Activated naive CD4-positive, alpha-beta T cell treated with anti-CD3 and anti-CD28 coated beads, Interleukin-2, amount 10 ng/mL, durations not matched to agents 7 days and 5 days (primary cell): ENCODE measurements around the gene IGF1R.

Source experiments
- CTCF ChIA-PET: fragments of 350-600 bp; sonication (Branson Sonifier 250); formaldehyde crosslinking; loops from one replicate; lab custom pipeline; 2021; ENCODE audit warnings: antibody characterized with exemption; lab: Charles Lee
- DNase-seq: peaks from one replicate; pipeline ENCODE4 v3.0.0-alpha.2; 2020
- H3K27ac Mint-ChIP-seq: one replicate; pipeline ENCODE4 v1.8.0; 2021; ENCODE audit warnings: mild to moderate bottlenecking, moderate library complexity, mixed read lengths
- H3K27me3 Mint-ChIP-seq: one replicate; pipeline ENCODE4 v1.8.0; 2021; ENCODE audit warnings: mild to moderate bottlenecking, mixed read lengths
- H3K36me3 Mint-ChIP-seq: one replicate; pipeline ENCODE4 v1.8.0; 2021; ENCODE audit warnings: mixed read lengths
- H3K4me1 Mint-ChIP-seq: one replicate; pipeline ENCODE4 v1.8.0; 2021; ENCODE audit warnings: mixed read lengths
- H3K4me3 Mint-ChIP-seq: one replicate; pipeline ENCODE4 v1.8.0; 2021; ENCODE audit warnings: mild to moderate bottlenecking, moderate library complexity, mixed read lengths
- H3K9me3 Mint-ChIP-seq: one replicate; pipeline ENCODE4 v1.8.0; 2021; ENCODE audit warnings: mixed read lengths

IGF1R gene

GRCh38 chr15:98800437-98801233 lies 152.3 kb downstream of the IGF1R start:
- CTCF ChIA-PET, result interaction anchor here (1.4 kb wide), 1 partner anchor 21 kb away, joined by 4 read pairs; no protein-coding TSS in a partner anchor
- DNase-seq, result no peak
- Mint-ChIP-seq H3K4me1 (peaks cover 17% of the 10 kb centered on the region), H3K27ac (no peak overlapping the region), H3K9me3 (no peaks in the 10 kb centered on the region), H3K36me3 (no peaks in the 10 kb centered on the region), H3K27me3 (no peaks in the 10 kb centered on the region), H3K4me3 (no peak overlapping the region)

GRCh38 chr15:98801234-98801561 lies 152.9 kb downstream of the IGF1R start:
- Mint-ChIP-seq H3K36me3 (no peaks in the 10 kb centered on the region), H3K27ac (no peak overlapping the region), H3K4me1 (peaks cover 17% of the 10 kb centered on the region), H3K4me3 (no peak overlapping the region), H3K27me3 (no peaks in the 10 kb centered on the region), H3K9me3 (no peaks in the 10 kb centered on the region)
- DNase-seq, result peak; percentile 29
- CTCF ChIA-PET, result interaction anchor here (1.0 kb wide), 1 partner anchor 144 kb away, joined by 3 read pairs; no protein-coding TSS in a partner anchor

- no peaks in the 10 kb centered on the region for H3K36me3 Mint-ChIP-seq
- H3K9me3 Mint-ChIP-seq, result no peaks in the 10 kb centered on the region
- no peak for DNase-seq
- no peak overlapping the region for H3K4me3 Mint-ChIP-seq
- peaks cover 17% of the 10 kb centered on the region for H3K4me1 Mint-ChIP-seq
- CTCF ChIA-PET, result interaction anchor here (1.0 kb wide), 1 partner anchor 145 kb away, joined by 3 read pairs; no protein-coding TSS in a partner anchor
- H3K27ac Mint-ChIP-seq, result no peak overlapping the region
- no peaks in the 10 kb centered on the region for H3K27me3 Mint-ChIP-seq
Observed at GRCh38 chr15:98802187-98802586, 153.8 kb downstream of the IGF1R start.

DNA sequence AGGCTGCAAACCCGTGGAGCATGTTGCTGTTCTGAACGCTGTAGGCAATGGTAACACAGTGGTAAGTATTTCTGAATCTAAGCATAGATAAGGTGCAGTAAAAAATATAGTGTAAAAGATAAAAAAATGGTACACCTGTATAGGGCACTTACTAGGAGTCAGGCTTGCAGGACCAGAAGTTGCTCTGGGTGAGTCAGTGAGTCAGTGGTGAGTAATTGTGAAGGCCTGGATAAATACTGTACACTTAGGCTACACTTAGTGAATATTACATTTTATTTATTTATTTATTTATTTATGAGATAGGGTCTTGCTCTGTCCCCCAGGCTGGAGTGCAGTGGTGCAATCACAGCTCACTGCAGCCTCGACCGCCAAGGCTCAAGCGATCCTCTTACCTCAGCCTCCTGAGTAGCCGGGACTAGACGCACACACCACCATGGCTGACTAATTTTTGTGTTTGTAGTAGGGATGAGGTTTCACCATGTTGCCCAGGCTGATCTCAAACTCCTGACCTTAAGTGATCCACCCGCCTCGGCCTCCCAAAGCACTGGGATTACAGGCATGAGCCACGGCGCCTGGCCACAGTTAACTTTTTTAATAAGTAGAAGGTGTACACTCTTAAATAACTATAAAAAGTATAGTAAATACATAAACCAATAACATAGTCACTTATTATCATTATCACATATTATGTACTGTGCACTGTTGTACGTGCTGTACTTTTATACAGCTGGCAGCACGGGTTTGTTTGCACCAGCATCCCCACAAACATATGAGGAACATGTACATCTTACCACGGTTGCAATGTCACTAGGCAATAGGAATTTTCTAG lies 155.1 kb downstream of the IGF1R start:
- H3K27me3 Mint-ChIP-seq, result no peaks in the 10 kb centered on the region
- no peak overlapping the region for H3K4me3 Mint-ChIP-seq
- peaks cover 17% of the 10 kb centered on the region for H3K4me1 Mint-ChIP-seq
- H3K36me3 Mint-ChIP-seq, result no peaks in the 10 kb centered on the region
- no peak for DNase-seq
- no peaks in the 10 kb centered on the region for H3K9me3 Mint-ChIP-seq
- CTCF ChIA-PET, result no interaction called here
- no peak overlapping the region for H3K27ac Mint-ChIP-seq

- no peaks in the 10 kb centered on the region for H3K27me3 Mint-ChIP-seq
- no peak overlapping the region for H3K4me3 Mint-ChIP-seq
- no peaks in the 10 kb centered on the region for H3K9me3 Mint-ChIP-seq
- H3K36me3 Mint-ChIP-seq, result no peaks in the 10 kb centered on the region
- H3K4me1 Mint-ChIP-seq, result peaks cover 17% of the 10 kb centered on the region
- CTCF ChIA-PET, result no interaction called here
- H3K27ac Mint-ChIP-seq, result no peak overlapping the region
- DNase-seq, result no peak
Observed at GRCh38 chr15:98804057-98804380, 155.7 kb downstream of the IGF1R start.

DNA sequence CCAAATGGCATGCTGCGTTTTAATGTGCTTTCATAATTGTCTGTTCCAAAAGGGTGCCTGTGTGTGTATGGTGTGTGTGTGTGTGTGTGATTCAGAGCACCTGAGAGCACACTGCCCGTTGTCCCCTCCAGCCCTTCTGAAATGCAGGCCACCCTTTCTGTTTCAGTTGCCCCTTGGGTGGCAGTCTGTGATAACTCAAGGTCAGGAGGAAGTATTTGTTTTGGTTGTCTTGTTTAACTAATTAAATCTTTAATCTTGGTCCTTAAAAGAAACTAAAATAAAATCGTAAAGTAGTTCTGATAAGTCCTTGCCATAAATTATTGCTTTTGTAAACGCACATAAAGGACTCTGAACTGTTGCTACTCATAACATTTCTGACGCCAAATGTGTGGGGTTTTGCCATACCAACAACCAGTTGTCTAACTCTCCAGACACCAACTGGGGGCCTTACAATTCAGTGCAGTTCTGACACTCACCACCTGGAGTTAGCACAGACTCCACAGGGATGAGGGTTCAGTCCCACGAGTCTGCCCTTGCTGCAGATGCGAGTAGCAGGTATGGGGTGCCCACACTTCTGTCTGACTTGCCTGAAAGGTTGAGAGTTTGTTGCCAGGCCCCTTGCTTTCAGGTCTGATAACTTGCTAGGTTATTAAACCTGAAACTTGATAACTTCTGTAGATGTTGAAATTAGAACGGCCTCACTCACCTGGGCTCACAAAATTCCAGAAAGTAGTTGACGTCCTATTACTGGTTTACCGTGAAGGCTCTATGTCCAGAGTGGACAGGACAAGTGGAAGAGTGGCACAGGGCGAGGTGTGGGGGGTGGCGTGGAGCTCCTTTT lies 157.3 kb downstream of the IGF1R start:
- Mint-ChIP-seq H3K9me3 (no peaks in the 10 kb centered on the region), H3K27ac (no peak overlapping the region), H3K27me3 (no peaks in the 10 kb centered on the region), H3K36me3 (no peaks in the 10 kb centered on the region), H3K4me1 (peaks cover 9% of the 10 kb centered on the region), H3K4me3 (no peak overlapping the region)
- DNase-seq, result no peak
- CTCF ChIA-PET, result interaction anchor here (1.2 kb wide), 1 partner anchor 16 kb away, joined by 3 read pairs; no protein-coding TSS in a partner anchor

DNA sequence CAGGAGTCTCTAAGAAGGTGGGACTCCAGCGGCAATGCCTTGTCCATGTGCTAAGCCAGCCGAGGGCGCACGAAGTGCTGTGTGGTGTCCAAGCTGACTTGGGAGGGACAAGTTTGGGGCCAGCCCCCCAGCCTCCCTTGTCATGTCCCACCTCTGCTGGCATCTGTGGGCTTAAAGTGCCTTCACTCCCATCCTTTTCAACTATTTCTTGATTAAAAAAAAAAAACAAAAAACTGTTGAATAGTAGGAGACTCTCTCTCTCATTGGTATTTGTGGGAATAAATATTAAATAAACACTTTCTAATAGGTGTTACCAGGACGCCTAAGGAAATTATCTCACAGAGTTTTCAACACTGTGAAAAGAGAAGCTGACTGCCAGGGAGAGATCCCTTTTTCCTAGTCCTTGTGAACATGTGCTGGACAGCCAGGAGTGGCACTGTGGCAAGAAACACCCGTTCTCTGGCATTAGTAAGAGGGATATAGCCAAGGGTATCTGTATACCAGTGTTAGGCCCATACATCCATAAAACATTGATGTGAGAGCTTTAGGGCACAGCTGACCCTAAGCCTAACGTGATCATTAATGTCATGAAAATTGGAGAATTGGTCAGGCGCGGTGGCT lies 158.0 kb downstream of the IGF1R start:
- H3K4me1 Mint-ChIP-seq, result peaks cover 2% of the 10 kb centered on the region
- H3K36me3 Mint-ChIP-seq, result no peaks in the 10 kb centered on the region
- no peak overlapping the region for H3K27ac Mint-ChIP-seq
- H3K4me3 Mint-ChIP-seq, result no peak overlapping the region
- H3K9me3 Mint-ChIP-seq, result no peaks in the 10 kb centered on the region
- CTCF ChIA-PET, result interaction anchor here (0.9 to 1.2 kb wide), 3 partner anchors 16 to 45 kb away, joined by 3 to 4 read pairs (median 3); no protein-coding TSS in a partner anchor
- DNase-seq, result no peak
- H3K27me3 Mint-ChIP-seq, result no peaks in the 10 kb centered on the region

GRCh38 chr15:98807262-98807661 lies 158.9 kb downstream of the IGF1R start:
- Mint-ChIP-seq H3K4me1 (no peaks in the 10 kb centered on the region), H3K4me3 (no peak overlapping the region), H3K27me3 (no peaks in the 10 kb centered on the region), H3K27ac (no peak overlapping the region), H3K36me3 (peaks cover 3% of the 10 kb centered on the region), H3K9me3 (no peaks in the 10 kb centered on the region)
- DNase-seq, result no peak
- CTCF ChIA-PET, result interaction anchor here (0.7 to 1.2 kb wide), 6 partner anchors 10 to 74 kb away, joined by 3 to 4 read pairs (median 3); no protein-coding TSS in a partner anchor

DNA sequence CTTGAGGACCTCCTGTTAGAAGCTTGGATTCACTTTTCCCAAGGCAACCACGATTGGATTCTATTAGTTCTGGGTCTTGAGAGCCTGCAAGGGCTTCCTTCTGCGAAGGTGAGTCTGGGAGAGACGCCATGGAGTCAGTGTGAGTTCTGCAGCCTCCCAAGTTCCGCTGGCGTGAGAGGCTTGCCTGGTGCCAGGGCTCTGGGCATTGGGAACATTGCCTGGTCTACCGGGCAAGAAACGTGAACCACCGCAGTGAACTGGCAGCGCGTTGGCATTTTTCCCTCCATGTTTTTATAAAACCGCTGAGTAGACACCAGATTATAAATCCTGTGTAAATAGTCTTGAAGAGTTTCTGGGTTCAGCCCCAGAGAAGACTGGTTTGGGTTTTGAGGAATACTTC lies 160.9 kb downstream of the IGF1R start:
- CTCF ChIA-PET, result no interaction called here
- Mint-ChIP-seq H3K27me3 (no peaks in the 10 kb centered on the region), H3K27ac (no peak overlapping the region), H3K4me1 (no peaks in the 10 kb centered on the region), H3K4me3 (no peak overlapping the region), H3K36me3 (peaks cover 3% of the 10 kb centered on the region), H3K9me3 (no peaks in the 10 kb centered on the region)
- no peak for DNase-seq

GRCh38 chr15:98812716-98813446 lies 164.5 kb downstream of the IGF1R start:
- H3K4me3 Mint-ChIP-seq, result no peak overlapping the region
- H3K9me3 Mint-ChIP-seq, result peaks cover 6% of the 10 kb centered on the region
- no peaks in the 10 kb centered on the region for H3K27me3 Mint-ChIP-seq
- no peak overlapping the region for H3K27ac Mint-ChIP-seq
- CTCF ChIA-PET, result no interaction called here
- no peaks in the 10 kb centered on the region for H3K4me1 Mint-ChIP-seq
- no peak for DNase-seq
- H3K36me3 Mint-ChIP-seq, result peaks cover 18% of the 10 kb centered on the region

DNA sequence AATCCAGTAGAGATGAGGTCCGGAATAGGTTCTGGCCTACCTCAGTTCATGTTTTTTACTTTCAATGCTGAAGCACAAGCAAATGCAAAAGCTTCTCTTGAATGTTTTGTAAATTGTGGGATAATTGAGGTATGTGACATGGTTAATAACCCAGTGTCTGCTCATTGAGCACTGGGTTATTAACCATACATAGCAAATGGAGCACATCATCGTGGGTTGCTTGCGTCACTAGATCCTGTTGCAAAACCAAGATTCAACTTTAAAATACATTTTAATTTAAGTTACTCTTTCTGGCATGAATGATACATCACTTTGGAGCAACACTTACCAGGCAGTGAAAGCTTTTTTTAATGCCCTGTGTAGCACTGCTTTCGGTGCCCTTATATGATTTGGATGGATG lies 165.6 kb downstream of the IGF1R start:
- Mint-ChIP-seq H3K36me3 (peaks cover 18% of the 10 kb centered on the region), H3K9me3 (peaks cover 6% of the 10 kb centered on the region), H3K27ac (no peak overlapping the region), H3K27me3 (no peaks in the 10 kb centered on the region), H3K4me3 (no peak overlapping the region), H3K4me1 (no peaks in the 10 kb centered on the region)
- CTCF ChIA-PET, result no interaction called here
- DNase-seq, result no peak

- Mint-ChIP-seq H3K4me1 (no peaks in the 10 kb centered on the region), H3K27ac (no peak overlapping the region), H3K4me3 (no peak overlapping the region), H3K36me3 (peaks cover 18% of the 10 kb centered on the region), H3K9me3 (peaks cover 6% of the 10 kb centered on the region), H3K27me3 (no peaks in the 10 kb centered on the region)
- CTCF ChIA-PET, result no interaction called here
- no peak for DNase-seq
Observed at GRCh38 chr15:98815207-98815606, 166.9 kb downstream of the IGF1R start.

- CTCF ChIA-PET, result no interaction called here
- peaks cover 15% of the 10 kb centered on the region for H3K36me3 Mint-ChIP-seq
- H3K27me3 Mint-ChIP-seq, result no peaks in the 10 kb centered on the region
- H3K4me3 Mint-ChIP-seq, result no peak overlapping the region
- H3K27ac Mint-ChIP-seq, result no peak overlapping the region
- H3K9me3 Mint-ChIP-seq, result peaks cover 13% of the 10 kb centered on the region
- no peaks in the 10 kb centered on the region for H3K4me1 Mint-ChIP-seq
- no peak for DNase-seq
Observed at GRCh38 chr15:98817745-98818144, 169.4 kb downstream of the IGF1R start.
